Tibial artery (tissue), 4 donors: Measurements from ENCODE around the gene PLEKHD1.

ENCODE experiments used
- DNase-seq, 2 donors: peaks; one replicate each; pipeline ENCODE4 v3.0.0-alpha.2; 2019
- H3K27ac ChIP-seq, 2 donors: fragments of 200-600 bp; sonication (generic) in 1 of 2; 1 replicate in 1 of 2; 2 replicates in 1 of 2; pipeline ENCODE4 v1.5.1; 2018 to 2019; ENCODE audit warnings: mild to moderate bottlenecking in 1 of 2
- H3K27me3 ChIP-seq, 2 donors: fragments of 200-600 bp; sonication (generic) in 1 of 2; one replicate each; pipeline versions ENCODE4 v1.5.1 to v1.6.0; 2016 to 2019
- H3K36me3 ChIP-seq, 3 donors: fragments of 200-600 bp; sonication (generic) in 2 of 3; one replicate each; pipeline ENCODE4 v1.5.1; 2016 to 2019; ENCODE audit warnings: mild to moderate bottlenecking in 2 of 3
- H3K4me1 ChIP-seq, 4 donors: fragments of 200-600 bp; sonication (generic) in 2 of 4; 1 replicate in 3 of 4; 2 replicates in 1 of 4; pipeline ENCODE4 v1.5.1; 2016 to 2019
- H3K4me3 ChIP-seq, 2 donors: fragments of 200-600 bp; sonication (generic) in 1 of 2; 1 replicate in 1 of 2; 2 replicates in 1 of 2; pipeline ENCODE4 v1.5.1; 2018 to 2019; ENCODE audit warnings: mild to moderate bottlenecking in 2 of 2
- H3K9me3 ChIP-seq, 3 donors: fragments of 200-600 bp; sonication (generic) in 1 of 3; one replicate each; pipeline ENCODE4 v1.5.1; 2016 to 2019
- CTCF ChIP-seq, 2 experiments: fragments of 200-600 bp in 1 of 2; fragments of 450-650 bp in 1 of 2; IDR thresholded peaks; one replicate each; pipeline ENCODE4 v1.5.1; 2017 to 2019; ENCODE audit warnings: antibody characterized with exemption in 2 of 2, mild to moderate bottlenecking in 1 of 2, moderate library complexity in 1 of 2
- intact Hi-C: fragments of 100-400 bp; cut with DNase I; formaldehyde crosslinking; loops from one replicate; pipeline ENCODE4 v1.15.0; 2023; ENCODE audit warnings: low total_unique reads

The PLEKHD1 gene

GRCh38 chr14:69553252-69553651, 68.7 kb downstream of the PLEKHD1 start:
- H3K27ac ChIP-seq = no peak overlapping the region
- peaks cover 0 to 51% of the 10 kb centered on the region in 2 donors for H3K27me3 ChIP-seq
- peaks cover 0 to 5% (median 0%) of the 10 kb centered on the region in 4 donors for H3K4me1 ChIP-seq
- H3K9me3 ChIP-seq = no peaks in the 10 kb centered on the region
- H3K4me3 ChIP-seq = no peak overlapping the region
- no peak for DNase-seq
- intact Hi-C loops = no loop called here
- no peak for TF ChIP-seq CTCF (IDR thresholded peaks at IDR 0.05)
- no peaks in the 10 kb centered on the region for H3K36me3 ChIP-seq

- Histone ChIP-seq H3K4me1 (peaks cover 0 to 4% (median 0%) of the 10 kb centered on the region in 4 donors), H3K9me3 (no peaks in the 10 kb centered on the region), H3K27ac (no peak overlapping the region), H3K36me3 (no peaks in the 10 kb centered on the region), H3K4me3 (no peak overlapping the region), H3K27me3 (peaks cover 0 to 42% of the 10 kb centered on the region in 2 donors)
- peak in 1 of 2 donors; percentile 29 for DNase-seq
- no peak for TF ChIP-seq CTCF (IDR thresholded peaks at IDR 0.05)
- intact Hi-C loops = no loop called here
Observed at GRCh38 chr14:69554500-69554899, 70.0 kb downstream of the PLEKHD1 start.

GRCh38 chr14:69558774-69559173, 74.2 kb downstream of the PLEKHD1 start:
- H3K27me3 ChIP-seq = peaks cover 0 to 30% of the 10 kb centered on the region in 2 donors
- no peak overlapping the region for H3K27ac ChIP-seq
- intact Hi-C loops = no loop called here
- no peak for TF ChIP-seq CTCF (IDR thresholded peaks at IDR 0.05)
- no peaks in the 10 kb centered on the region for H3K36me3 ChIP-seq
- no peaks in the 10 kb centered on the region for H3K9me3 ChIP-seq
- no peak for DNase-seq
- no peak overlapping the region for H3K4me3 ChIP-seq
- peaks cover 0 to 4% (median 0%) of the 10 kb centered on the region in 4 donors for H3K4me1 ChIP-seq

GRCh38 chr14:69559581-69560011, 75.1 kb downstream of the PLEKHD1 start:
- intact Hi-C loops = no loop called here
- TF ChIP-seq CTCF (IDR thresholded peaks at IDR 0.05) = no peak
- H3K36me3 ChIP-seq = no peaks in the 10 kb centered on the region
- H3K9me3 ChIP-seq = no peaks in the 10 kb centered on the region
- H3K4me3 ChIP-seq = no peak overlapping the region
- no peak overlapping the region for H3K27ac ChIP-seq
- no peaks in the 10 kb centered on the region for H3K4me1 ChIP-seq
- peaks cover 0 to 32% of the 10 kb centered on the region in 2 donors for H3K27me3 ChIP-seq
- no peak for DNase-seq

- H3K36me3 ChIP-seq = no peaks in the 10 kb centered on the region
- no peak for TF ChIP-seq CTCF (IDR thresholded peaks at IDR 0.05)
- H3K27ac ChIP-seq = no peak overlapping the region
- no peak for DNase-seq
- H3K9me3 ChIP-seq = no peaks in the 10 kb centered on the region
- H3K27me3 ChIP-seq = peaks cover 0 to 41% of the 10 kb centered on the region in 2 donors
- intact Hi-C loops = no loop called here
- no peak overlapping the region for H3K4me3 ChIP-seq
- H3K4me1 ChIP-seq = no peaks in the 10 kb centered on the region
Observed at GRCh38 chr14:69560826-69561225, 76.3 kb downstream of the PLEKHD1 start.

GRCh38 chr14:69561893-69562292, 77.4 kb downstream of the PLEKHD1 start:
- Histone ChIP-seq H3K27ac (no peak overlapping the region), H3K4me3 (no peak overlapping the region), H3K4me1 (no peaks in the 10 kb centered on the region), H3K27me3 (peaks cover 0 to 48% of the 10 kb centered on the region in 2 donors), H3K36me3 (no peaks in the 10 kb centered on the region), H3K9me3 (no peaks in the 10 kb centered on the region)
- intact Hi-C loops = no loop called here
- TF ChIP-seq CTCF (IDR thresholded peaks at IDR 0.05) = no peak
- DNase-seq = no peak
